GM23338 (cell line): ENCODE data around the gene KRT85.

Experiments
- POLR2AphosphoS5 ChIP-seq: IDR thresholded peaks from 2 replicates; pipeline ENCODE4 v1.6.1; 2016; ENCODE audit warnings: antibody characterized with exemption, low read depth
- TF ChIP-seq, protein P1 (sequence below), 2 experiments: fragments of 200-600 bp in 1 of 2; sonication (generic) in 1 of 2; conservative IDR thresholded peaks; 2 replicates each; pipeline versions ENCODE4 v1.5.1 to v1.6.1; 2016 to 2017; ENCODE audit warnings: antibody characterized with exemption in 2 of 2, low read depth in 2 of 2, mild to moderate bottlenecking in 2 of 2, moderate library complexity in 1 of 2

- TF ChIP-seq, protein P1, sequence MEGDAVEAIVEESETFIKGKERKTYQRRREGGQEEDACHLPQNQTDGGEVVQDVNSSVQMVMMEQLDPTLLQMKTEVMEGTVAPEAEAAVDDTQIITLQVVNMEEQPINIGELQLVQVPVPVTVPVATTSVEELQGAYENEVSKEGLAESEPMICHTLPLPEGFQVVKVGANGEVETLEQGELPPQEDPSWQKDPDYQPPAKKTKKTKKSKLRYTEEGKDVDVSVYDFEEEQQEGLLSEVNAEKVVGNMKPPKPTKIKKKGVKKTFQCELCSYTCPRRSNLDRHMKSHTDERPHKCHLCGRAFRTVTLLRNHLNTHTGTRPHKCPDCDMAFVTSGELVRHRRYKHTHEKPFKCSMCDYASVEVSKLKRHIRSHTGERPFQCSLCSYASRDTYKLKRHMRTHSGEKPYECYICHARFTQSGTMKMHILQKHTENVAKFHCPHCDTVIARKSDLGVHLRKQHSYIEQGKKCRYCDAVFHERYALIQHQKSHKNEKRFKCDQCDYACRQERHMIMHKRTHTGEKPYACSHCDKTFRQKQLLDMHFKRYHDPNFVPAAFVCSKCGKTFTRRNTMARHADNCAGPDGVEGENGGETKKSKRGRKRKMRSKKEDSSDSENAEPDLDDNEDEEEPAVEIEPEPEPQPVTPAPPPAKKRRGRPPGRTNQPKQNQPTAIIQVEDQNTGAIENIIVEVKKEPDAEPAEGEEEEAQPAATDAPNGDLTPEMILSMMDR (conservative IDR thresholded peaks at IDR 0.05; ENCODE audit: low read depth in 2 of 2), result no peak
- no peak for TF ChIP-seq POLR2AphosphoS5
These were observed 3.2 kb downstream of the KRT85 start for GRCh38 chr12:52364061-52364460.
